K562 (cell line): ENCODE data around the gene RIPOR2. TPM values are rescaled to one million over a fixed set of nuclear protein-coding genes. Genes with fewer than 3 reads are reported as not detected.

ENCODE experiments used
- ATAC-seq: fragments of 200-7000 bp; cut with Tn5 transposase; 3 replicates; pipeline ENCODE4 v1.9.1; 2020; ENCODE audit warnings: moderate library complexity
- BruUV-seq: library from RNA; stranded (reverse); fragments of 400-500 nt; replicated peaks from 2 replicates; lab custom pipeline; 2021; lab: Mats Ljungman, UMichigan
- CTCF ChIA-PET: fragments of 300-600 bp; formaldehyde crosslinking; extraction: SDS; loops from one replicate; lab custom pipeline; 2021; ENCODE audit warnings: low intra/inter-chr PET ratio; lab: Yijun Ruan, JAX
- POLR2A ChIA-PET: fragments of 300-600, 350-650 bp; sonication (Branson Sonifier 250); formaldehyde crosslinking; extraction: SDS; loops from one replicate; lab custom pipeline; 2021; ENCODE audit warnings: antibody characterized with exemption, inconsistent platforms; lab: Yijun Ruan, JAX
- DNase-seq, 4 experiments: peaks; one replicate each; pipeline versions ENCODE4 v3.0.0 to v3.0.0-alpha.2; 2011 to 2018; ENCODE audit warnings: low spot score in 3 of 4, mixed read lengths in 3 of 4; ENCODE audit errors: extremely low read depth in 1 of 4
- FAIRE-seq: peaks from 2 replicates; lab custom pipeline; 2011; peaks lifted over from hg19 to GRCh38; lab: Jason Lieb, UNC
- H2AFZ ChIP-seq: 2 replicates; pipeline ENCODE4 v1.6.0; 2011; ENCODE audit warnings: low read depth, low read length, control low read depth, inconsistent platforms
- H3K27ac ChIP-seq: fragments of 200-600 bp; 3 replicates; pipeline ENCODE4 v1.8.0; 2011; ENCODE audit warnings: low read depth, mild to moderate bottlenecking, control low read depth, inconsistent platforms, low read length, moderate library complexity, mixed read lengths; ENCODE audit errors: extremely low read depth
- H3K27me3 ChIP-seq, 2 experiments: fragments of 300-600 bp in 1 of 2; 2 replicates in 1 of 2; 3 replicates in 1 of 2; pipeline versions ENCODE4 v1.6.0 to v1.8.0; 2011; ENCODE audit warnings: inconsistent platforms in 2 of 2, low read length in 2 of 2, mild to moderate bottlenecking in 1 of 2, mixed read lengths in 1 of 2, moderate library complexity in 1 of 2; ENCODE audit not compliant: control insufficient read depth in 2 of 2, insufficient read depth in 2 of 2
- H3K36me3 ChIP-seq: fragments of 300-600 bp; 3 replicates; pipeline ENCODE4 v1.8.0; 2011; ENCODE audit warnings: mild to moderate bottlenecking, low read length, inconsistent platforms; ENCODE audit not compliant: control insufficient read depth, insufficient read depth
- H3K4me1 ChIP-seq, 2 experiments: fragments of 200-600 bp in 1 of 2; replicated peaks in 1 of 2; 2 replicates in 1 of 2; 3 replicates in 1 of 2; pipeline versions ENCODE4 v1.5.1 to v1.8.0; 2011; ENCODE audit warnings: inconsistent platforms in 2 of 2, low read length in 2 of 2, mild to moderate bottlenecking in 1 of 2, mixed read lengths in 1 of 2, moderate library complexity in 1 of 2; ENCODE audit not compliant: control insufficient read depth in 2 of 2, insufficient read depth in 2 of 2
- H3K4me2 ChIP-seq: 2 replicates; pipeline ENCODE4 v1.6.1; 2011; ENCODE audit warnings: low read length, control low read depth, inconsistent platforms, mixed read lengths; ENCODE audit not compliant: insufficient read depth
- H3K4me3 ChIP-seq: fragments of 200-600 bp; sonication (generic), shearing (Covaris generic); 2 replicates; pipeline ENCODE4 v1.5.1; 2016; ENCODE audit warnings: control low read depth, inconsistent platforms
- H3K79me2 ChIP-seq: fragments of 200-600 bp; 3 replicates; pipeline ENCODE4 v1.8.0; 2011; ENCODE audit warnings: low read length, inconsistent platforms; ENCODE audit not compliant: control insufficient read depth, insufficient read depth
- H3K9ac ChIP-seq, 2 experiments: 2 replicates each; pipeline versions ENCODE4 v1.6.0 to v1.6.1; 2011; ENCODE audit warnings: low read depth in 2 of 2, low read length in 2 of 2, control low read depth in 1 of 2, inconsistent platforms in 1 of 2, mild to moderate bottlenecking in 1 of 2, mixed read lengths in 1 of 2; ENCODE audit not compliant: insufficient read depth in 1 of 2
- H3K9me1 ChIP-seq: one replicate; pipeline ENCODE4 v1.6.0; 2011; ENCODE audit warnings: inconsistent platforms, mild to moderate bottlenecking, low read length, moderate library complexity; ENCODE audit not compliant: control insufficient read depth, insufficient read depth
- H3K9me3 ChIP-seq: replicated peaks from 2 replicates; pipeline ENCODE4 v1.5.1; 2011; ENCODE audit warnings: low read depth, low read length, inconsistent platforms; ENCODE audit not compliant: control insufficient read depth, insufficient read depth
- H4K20me1 ChIP-seq: replicated peaks from 2 replicates; pipeline ENCODE4 v1.6.1; 2011; ENCODE audit warnings: low read length, inconsistent platforms, mixed read lengths; ENCODE audit not compliant: control insufficient read depth, insufficient read depth
- CTCFL ChIP-seq: IDR thresholded peaks from 2 replicates; pipeline ENCODE4 v1.6.1; 2011; ENCODE audit warnings: borderline replicate concordance, low read depth, mild to moderate bottlenecking, moderate library complexity, low read length; ENCODE audit not compliant: insufficient read depth, poor library complexity, severe bottlenecking
- NRF1 ChIP-seq, 2 experiments: fragments of 450-650 bp; IDR thresholded peaks in 1 of 2; conservative IDR thresholded peaks in 1 of 2; 2 replicates each; pipeline ENCODE4 v1.6.1; 2014; ENCODE audit warnings: mild to moderate bottlenecking in 2 of 2
- SLC30A9 ChIP-seq: fragments of 250-450 bp; sonication (Bioruptor Pico); IDR thresholded peaks from 2 replicates; pipeline ENCODE4 v1.8.0; 2022; ENCODE audit warnings: mild to moderate bottlenecking, moderate library complexity
- ZNF41 ChIP-seq: fragments of 250-450 bp; sonication (Bioruptor Pico); conservative IDR thresholded peaks from 2 replicates; pipeline ENCODE4 v1.4.0; 2020; ENCODE audit warnings: mild to moderate bottlenecking
- ZNF512 ChIP-seq: IDR thresholded peaks from 2 replicates; pipeline ENCODE4 v1.6.1; 2016; ENCODE audit warnings: missing genetic modification characterization, missing compliant biosample characterization
- WGBS: fragments of 100-300 bp; shearing (Covaris generic); methylation state at CpG from one replicate; pipeline ENCODE4 v1.1.6; 2016; ENCODE audit warnings: low coverage, mixed read lengths; ENCODE audit not compliant: insufficient coverage; ENCODE audit errors: missing lambda C conversion rate; 5-methylcytosine and 5-hydroxymethylcytosine counted together
- in situ Hi-C: fragments of 300-500 bp; cut with MboI; formaldehyde crosslinking; loops from 4 replicates; pipeline ENCODE4 v1.15.0; 2018; ENCODE audit warnings: inconsistent platforms, mixed read lengths
- intact Hi-C: fragments of 100-400 bp; cut with micrococcal nuclease; formaldehyde crosslinking; loops from 2 replicates; pipeline ENCODE4 v1.14.2; 2022
- polyA plus RNA-seq, 8 experiments: library from polyadenylated mRNA; depleted of rRNA in 4 of 8; stranded (reverse) in 5 of 8; unstranded in 3 of 8; fragments of >200 nt; fragmentation: Nextera tagmentation in 2 of 8; fragmentation: Illumina TruSeq in 1 of 8; extraction: Ambion mirVana in 2 of 8; extraction: Trizol in 1 of 8; gene quantifications; 2 replicates each; pipeline versions ENCODE4 v1.2.1 to v1.2.3, GENCODE V29; 2011 to 2014; ENCODE audit warnings: inconsistent platforms in 1 of 8, missing spikeins in 1 of 8
- total RNA-seq, 7 experiments: library from RNA; depleted of rRNA in 6 of 7; stranded (reverse); fragments of >200 nt in 6 of 7; fragmentation: Illumina TruSeq in 2 of 7; extraction: Trizol in 2 of 7; gene quantifications; 2 replicates each; pipeline versions ENCODE4 v1.2.1 to v1.2.3, GENCODE V29; 2011 to 2021; ENCODE audit warnings: low replicate concordance in 1 of 7

RIPOR2 gene
- total and polyA plus RNA-seq, 9 of the 15 experiments (the other 6 are each of a cell fraction or from before 2014, with no cell fraction given) = 0.04 to 1.0 (median 0.47) TPM; not detected in 2

GRCh38 chr6:24851086-24851485 is 84.7 kb downstream of the RIPOR2 start:
- Histone ChIP-seq H3K4me1 (no peaks in the 10 kb centered on the region), H3K4me3 (no peak overlapping the region), H3K4me2 (no peak overlapping the region), H3K9ac (no peak overlapping the region), H3K27ac (no peak overlapping the region), H4K20me1 (no peaks in the 10 kb centered on the region), H3K27me3 (peaks cover 17 to 40% of the 10 kb centered on the region in 2 experiments; a peak in 3 of 5 replicates), H3K9me3 (no peaks in the 10 kb centered on the region), H3K79me2 (no peaks in the 10 kb centered on the region), H3K36me3 (no peaks in the 10 kb centered on the region)
- FAIRE-seq (no peak), DNase-seq (no peak), ATAC-seq (no peak)
- intact Hi-C loops = loop anchor here (10.0 kb wide), 2 partner anchors 266 to 754 kb away; no protein-coding TSS in a partner anchor
- WGBS = 4% methylated on average over 2 of the region's 2 CpGs
- in situ Hi-C loops = no loop called here
- ChIA-PET POLR2A (interaction anchor here (1.6 kb wide), 1 partner anchor 13 kb away, joined by 3 read pairs; no protein-coding TSS in a partner anchor), CTCF (no interaction called here)
- TF ChIP-seq SLC30A9 (no peak), ZNF512 (no peak), NRF1 (conservative IDR thresholded peaks at IDR 0.05 in 1 of 2, IDR thresholded peaks at IDR 0.05 in 1 of 2) (no peak), CTCFL (no peak), ZNF41 (CRISPR knock-in tag) (no peak)
- TF ChIP-seq, all 486 proteins: peak for 0
- H3K9me1 ChIP-seq = no peaks in the 10 kb centered on the region
- H2AFZ ChIP-seq = no peak overlapping the region
- no TSS peak for BruUV-seq
